Measurements from ENCODE around the gene BTBD8.
"Not testable (repeated sequence)": the region's sequence is repeated elsewhere in the genome, so short reads cannot be mapped to it uniquely, and the experiment has no call there.

Gene BTBD8

DNA sequence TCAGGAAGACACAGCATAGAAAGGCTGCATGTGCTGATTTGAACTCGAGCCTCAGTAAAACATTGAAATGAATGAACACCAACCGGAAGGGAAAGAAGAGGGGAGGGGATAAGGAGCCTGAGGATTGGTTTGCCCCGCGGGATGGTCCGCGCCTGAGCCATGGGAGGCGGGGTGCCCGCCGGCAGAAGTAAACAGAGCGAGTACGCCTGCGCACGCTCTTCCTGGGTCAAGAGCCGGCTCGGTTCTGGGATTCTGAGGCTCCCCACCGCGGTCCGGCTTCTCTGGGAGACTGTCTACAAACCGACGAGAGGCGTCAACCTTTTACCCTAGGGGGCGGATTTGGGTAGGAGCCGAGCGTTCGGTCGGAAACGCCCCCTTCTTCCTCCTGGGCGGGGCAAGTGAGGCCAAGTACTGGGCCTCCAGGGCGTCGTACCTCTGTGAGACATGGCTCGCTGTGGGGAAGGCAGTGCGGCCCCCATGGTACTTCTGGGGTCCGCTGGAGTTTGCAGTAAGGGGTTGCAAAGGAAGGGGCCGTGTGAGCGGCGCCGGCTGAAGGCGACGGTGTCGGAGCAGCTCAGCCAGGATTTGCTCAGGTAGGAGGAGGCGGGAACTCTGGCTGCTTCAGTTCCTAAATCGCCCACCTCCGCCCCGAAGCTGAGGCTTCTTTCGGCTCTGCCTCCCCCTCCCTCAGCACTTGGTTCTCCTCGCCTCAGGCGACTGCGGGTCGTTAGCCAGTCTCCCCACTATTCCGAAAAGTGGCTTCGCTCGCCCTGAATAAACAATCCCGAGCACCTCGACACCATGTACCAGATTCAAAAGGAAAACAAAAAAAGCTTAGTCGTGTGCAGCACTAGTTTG, at the start of gene BTBD8:
BTBD8 (plus strand) TSS at position 218 of the 858 bp plus-strand sequence; CDS start at position 445, 227 bp downstream.
- peak; percentile 62 to 65 for DNase-seq

DNA sequence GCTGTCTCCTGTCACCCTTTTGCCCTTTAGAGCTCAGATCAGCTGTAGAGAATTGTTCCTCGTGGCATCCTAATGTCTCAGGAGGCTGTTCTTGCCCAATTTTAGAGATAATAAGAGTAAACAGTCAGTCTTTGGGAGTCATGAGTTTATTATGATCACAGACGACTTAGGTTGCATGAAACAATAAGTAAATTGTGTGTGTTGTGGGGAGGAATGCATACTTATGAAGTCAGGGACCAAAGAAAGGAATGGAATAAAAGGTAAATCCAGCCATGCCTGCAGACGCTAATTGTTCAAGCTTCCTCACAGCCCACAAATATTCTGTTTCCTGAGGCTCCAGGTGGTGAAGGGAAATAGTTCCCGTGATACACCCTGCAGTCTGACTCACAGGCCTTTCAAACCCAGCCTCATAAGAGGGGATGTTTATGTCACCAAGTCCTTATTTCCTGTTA, 49.5 kb upstream of the BTBD8 start:
- peak in 1 of 2 donors; percentile 17 for DNase-seq

DNA sequence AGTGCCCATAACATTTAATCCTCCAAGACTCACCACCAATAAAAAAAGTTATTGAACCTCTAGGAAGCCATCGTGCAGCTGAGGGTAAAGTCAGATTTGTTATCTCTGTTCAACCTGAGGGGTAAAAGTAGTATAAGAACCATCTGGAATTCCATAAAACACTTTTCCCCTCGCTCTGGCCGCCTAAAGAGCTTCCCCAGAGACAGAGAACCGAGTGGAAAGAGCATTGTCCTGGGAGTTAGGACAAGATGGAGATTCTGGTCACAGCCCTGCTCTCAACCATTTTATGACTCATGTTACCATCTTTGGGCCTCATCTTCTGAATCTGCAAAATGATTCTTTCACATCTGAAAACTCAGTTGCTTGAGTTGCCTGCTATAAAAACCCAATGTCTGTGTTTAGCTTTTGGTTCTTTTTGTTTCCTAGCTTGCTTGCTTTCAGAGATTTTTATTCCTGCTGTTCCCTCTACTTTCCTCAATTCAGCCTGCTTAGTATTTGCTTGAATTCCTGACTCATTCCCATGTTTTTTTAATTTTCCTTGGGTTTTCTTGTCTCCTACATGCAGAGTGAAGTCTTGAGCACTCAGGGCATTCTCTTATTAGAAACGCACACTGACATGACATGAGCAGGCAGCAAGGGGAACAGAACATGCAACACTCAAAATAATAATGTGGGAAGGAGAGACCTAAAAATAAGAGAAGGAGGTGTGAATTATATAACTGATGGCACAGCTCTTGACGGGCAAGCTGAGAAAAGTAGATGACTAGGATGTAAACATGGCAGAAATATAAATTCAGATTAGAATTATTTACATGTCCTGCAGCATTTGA, 48.6 kb upstream of the BTBD8 start:
- no peak for DNase-seq

DNA sequence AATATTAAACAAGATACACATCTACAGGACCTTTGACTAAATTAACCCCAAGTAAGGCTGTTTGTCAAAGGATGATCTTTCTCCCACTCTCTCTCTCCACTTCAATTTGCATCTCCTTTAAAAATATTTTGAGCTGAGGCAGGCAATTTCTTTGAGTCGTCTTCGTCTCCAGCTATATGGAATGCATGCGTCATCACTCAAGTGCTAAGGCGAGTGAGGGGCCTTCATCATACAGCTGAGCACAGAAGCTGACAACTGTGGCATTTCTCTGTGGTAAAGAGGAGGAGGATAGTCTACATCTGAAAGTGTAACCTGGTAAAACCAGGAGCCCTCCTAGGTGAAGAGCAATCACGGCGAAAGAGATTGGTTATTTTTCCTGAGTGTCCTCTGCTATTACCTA, 42.7 kb upstream of the BTBD8 start:
- DNase-seq = no peak

DNA sequence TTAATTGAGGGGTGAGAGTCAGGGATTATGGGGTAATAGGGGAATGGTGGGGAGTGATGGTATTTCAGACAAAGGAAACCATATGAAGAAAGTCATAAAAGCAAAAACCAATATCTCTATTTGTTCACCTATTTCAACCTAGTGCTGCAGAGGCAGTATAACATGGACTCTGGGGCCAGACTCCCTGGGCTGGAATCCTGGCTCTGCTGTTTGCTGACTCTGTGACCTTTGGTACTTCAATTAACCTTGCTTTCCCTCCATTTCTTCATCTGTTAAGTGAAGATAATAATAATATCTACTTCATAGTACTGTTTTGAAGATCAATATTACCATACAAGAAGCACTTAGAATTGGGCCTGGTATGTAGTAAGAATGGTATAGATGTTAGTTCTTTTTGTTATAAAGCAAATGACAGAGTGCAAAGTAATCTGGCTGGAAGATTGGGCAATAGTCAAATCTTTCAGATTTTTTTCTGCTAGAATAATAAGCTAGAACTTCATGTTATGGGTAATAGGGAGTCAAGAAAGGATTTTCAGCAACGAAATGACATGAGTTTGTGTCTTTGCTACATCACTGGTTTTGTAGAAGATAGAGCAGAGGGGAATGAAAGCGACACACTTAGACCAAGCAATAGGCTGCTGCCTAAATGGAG, 41.3 kb upstream of the BTBD8 start:
- DNase-seq = no peak

DNA sequence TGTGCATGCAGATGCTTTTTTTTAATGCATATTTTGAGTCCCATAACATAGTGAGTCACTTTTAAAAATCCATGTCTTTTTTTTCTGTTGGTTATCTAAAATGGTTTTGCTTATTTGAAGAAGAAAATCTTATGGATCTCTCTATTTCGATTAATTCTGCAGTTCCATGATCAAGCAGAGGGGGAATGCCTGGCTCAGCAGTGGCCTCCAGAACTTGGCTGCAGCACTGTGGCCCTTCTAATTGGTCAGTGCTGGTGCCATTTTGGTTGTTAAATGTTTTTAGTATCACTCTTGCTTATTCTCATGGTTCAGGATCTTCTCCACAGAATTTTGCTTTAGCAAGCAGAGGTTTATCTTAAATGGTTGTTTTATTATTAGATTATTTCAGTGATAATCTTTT, 39.2 kb upstream of the BTBD8 start:
- no peak for DNase-seq

DNA sequence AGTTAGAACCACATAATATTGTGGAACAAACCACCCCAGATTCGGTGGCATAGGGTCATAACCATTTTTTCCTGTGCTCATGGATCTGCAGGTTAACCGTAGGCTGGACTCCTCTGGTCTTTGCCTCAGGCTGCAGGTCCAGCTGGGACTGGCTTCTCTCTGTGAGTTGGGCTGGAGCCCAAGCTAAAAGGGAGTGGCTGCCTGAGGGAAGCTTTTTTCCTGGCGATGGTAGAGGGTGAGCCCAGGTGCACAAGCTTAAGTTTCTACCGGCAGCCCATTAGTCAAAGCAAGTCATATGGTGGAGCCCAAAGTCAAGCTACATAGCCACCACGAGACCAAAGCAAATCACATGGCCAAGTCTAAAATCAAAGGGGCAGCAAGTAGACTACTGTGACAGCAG, 36.5 kb upstream of the BTBD8 start:
- DNase-seq = no peak

DNA sequence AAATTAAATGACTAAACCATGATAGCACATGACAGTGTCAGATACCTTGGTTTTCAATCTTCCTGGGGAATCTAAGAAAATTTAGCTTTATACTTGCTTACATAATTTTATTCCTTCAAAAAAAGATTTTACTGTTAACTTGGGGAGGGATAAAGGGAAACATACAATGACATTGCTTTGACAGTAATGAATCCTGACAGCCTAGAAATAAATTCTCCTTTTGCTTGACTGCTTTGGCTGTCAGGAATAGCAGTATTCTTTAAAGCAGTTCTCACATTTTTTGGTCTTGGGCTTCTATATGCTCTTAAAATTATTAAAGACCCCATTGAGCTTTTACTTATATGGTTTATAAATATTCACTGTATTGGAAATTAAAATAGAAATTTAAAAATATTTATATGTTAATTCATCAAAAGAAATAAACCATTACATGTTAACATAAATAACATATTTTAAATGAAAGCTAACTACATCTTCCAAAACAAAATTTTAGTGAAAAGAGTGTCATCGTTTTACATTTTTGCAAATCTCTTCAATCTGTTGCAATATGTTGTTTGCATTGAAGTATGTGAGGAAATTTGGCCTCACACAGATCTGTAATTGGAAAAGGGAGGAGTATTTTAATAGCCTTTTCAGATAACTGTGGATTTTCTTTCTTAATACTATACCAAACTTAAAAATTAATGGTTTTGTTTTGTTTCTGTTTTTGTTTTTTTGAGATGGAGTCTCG, 34.2 kb upstream of the BTBD8 start:
- DNase-seq = no peak

DNA sequence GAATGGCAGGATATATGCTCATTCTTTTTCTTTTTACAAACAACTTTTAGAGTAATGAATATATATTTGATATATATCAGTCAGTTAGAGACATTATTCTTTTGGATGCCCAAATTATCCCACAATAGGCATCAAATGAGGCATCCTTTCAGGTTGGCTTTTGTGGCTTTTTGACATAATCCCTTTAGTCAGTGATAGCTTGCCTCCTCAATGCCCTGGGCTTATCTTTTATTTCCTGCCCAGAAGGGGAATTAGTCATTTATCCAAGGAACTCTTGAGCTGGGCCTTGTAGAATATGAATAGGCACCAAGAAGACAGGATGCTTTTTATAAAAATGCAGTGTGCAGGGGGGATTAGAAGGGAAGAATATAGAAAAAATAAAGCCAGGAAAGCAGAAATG, 28.2 kb upstream of the BTBD8 start:
- DNase-seq = no peak

DNA sequence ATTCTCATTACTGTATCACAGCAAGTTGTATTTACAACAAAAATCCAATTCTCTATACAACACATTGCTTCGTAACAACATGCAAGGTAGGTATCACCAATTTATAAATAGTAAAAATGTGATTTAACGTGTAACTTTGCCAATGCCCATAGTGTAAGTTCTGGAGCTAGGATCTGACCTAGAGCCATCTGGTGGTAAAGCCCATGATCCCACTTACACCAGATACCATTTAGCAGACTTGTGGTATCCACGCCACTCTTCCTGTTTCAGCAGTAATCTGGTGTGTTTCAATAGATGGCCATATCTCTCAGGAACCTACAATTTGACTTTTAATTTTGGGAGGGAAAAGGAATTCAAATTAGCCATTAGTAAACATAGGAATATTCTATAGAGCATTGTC, 15.1 kb upstream of the BTBD8 start:
- DNase-seq = no peak

DNA sequence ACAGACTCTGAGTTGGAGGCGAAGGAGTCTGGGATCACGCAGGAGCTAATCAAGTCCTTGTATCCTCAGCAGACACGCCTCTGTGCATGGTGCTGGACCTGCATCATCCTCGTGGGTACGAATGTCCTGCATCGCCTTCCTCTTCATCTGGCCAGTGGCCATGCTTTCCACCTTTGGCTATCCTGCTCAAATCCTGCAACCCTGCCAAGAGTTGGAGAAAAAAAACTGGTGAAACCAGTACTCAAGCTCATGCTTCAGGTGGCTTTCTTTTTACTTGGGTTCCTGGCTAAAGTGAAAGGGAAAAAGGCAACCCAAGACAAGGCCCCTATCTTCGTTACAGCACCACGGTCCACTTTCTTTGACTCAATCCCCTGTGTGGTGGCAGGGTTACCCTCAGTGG, 13.8 kb upstream of the BTBD8 start:
- DNase-seq = no peak

DNA sequence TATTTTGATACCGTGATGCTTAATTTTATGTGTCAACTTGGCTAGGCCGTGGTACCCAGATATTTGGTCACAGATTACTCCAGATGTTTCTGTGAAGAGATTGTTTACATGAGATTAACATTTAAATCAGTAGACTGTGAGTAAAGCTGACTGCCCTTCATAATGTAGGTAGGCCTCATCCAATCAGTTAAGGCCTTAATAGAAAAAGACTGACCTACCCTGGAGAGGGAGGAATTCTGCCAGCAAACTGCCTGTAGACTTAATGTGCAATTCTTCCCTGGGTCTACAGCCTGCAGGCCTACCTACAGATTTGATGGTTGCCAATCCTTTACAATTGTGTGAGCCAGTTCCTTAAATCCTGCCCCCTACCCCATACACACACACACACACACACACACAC, 9.3 kb upstream of the BTBD8 start:
- no peak for DNase-seq

DNA sequence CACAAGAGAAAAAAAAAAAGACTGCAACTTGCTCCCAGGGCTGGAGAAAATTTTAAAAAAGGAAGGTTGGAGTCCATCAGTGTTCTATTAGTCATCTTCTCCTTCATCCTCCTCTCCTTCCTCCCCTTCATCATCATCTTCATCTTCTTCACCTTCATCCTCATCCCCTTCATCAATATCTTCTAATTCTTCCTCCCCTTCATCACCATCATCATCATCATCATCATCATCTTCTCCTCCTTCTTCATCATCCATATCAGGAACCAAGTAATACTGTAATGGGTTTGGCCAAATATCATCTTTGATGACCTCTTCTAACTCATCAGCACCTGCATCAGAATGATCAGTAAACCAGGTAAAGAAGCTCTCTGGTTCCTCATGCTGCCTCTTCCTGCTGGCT, 5.7 kb upstream of the BTBD8 start:
- DNase-seq = not testable (repeated sequence)

DNA sequence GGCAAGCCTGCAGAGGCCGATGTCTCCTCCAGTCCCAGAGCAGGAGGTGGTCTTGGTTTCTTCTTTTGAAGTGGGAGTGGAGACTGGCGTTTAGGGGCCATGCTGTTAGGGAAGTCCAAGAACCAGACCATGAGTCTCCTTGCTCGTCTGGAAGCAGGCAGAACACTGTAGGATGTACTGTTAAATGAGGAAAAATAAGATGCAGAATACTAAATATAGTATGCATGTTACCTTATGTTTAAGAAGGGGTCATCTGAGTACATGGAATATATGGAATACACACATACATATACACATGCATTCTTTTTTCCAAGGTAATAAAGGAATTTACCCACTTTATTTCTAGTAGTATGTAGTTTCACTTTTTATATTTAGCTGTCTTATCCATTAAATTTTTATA, 4.8 kb upstream of the BTBD8 start, which contains the start of gene SETSIP:
SETSIP (minus strand) TSS at position 101 of the 400 bp plus-strand sequence; CDS start at position 101, 0 bp downstream.
- DNase-seq = no peak

DNA sequence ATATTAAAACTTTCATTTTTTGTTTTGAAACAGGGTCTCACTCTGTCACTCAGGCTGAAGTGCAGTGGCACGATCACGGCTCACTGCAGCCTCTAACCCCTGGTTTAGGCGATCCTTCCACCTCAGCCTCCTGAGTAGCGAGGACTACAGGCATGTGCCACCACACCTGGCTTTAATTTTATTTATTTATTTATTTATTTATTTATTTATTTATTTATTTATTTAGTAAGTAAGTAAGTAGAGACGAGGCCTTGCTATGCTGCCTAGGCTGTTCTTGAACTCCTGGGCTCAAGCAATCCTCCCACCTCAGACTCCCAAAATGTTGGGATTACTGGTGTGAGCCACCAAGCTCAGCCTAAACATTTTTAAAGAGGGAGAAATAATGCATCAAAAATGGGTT, 3.8 kb upstream of the BTBD8 start:
- no peak for DNase-seq

DNA sequence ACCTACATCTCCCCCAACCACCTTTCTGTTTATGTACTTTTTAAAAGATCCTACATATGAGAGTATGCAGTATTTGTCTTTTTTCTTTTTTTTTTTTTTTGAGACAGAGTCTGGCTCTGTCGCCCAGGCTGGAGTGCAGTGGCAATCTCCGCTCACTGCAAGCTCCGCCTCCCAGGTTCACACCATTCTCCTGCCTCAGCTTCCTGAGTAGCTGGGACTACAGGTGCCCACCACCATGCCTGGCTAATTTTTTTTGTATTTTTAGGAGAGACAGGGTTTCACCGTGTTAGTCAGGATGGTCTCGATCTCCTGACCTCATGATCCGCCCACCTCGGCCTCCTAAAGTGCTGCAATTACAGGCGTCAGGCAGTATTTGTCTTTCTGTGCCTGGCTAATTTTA, 2.1 kb upstream of the BTBD8 start:
- DNase-seq = not testable (repeated sequence)

DNA sequence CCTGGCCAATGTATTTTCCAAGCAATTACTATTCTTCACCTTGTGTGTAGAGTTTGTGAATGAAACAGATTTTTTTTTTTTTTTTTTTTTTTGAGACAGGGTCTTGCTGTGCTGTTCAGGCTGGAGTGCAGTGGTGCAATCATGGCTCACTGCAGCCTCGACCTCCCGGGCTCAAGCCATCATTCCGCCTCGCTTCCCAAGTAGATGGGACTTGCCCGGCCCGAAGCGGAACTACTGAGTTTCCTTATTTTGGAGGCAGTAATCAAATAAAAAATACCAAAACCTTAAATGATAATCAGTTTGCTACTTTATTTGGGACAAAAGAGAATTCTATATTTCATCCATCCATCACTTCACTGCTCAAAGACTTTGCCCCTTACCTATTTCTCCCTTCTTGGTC, 704 bp upstream of the BTBD8 start:
- DNase-seq = no peak

DNA sequence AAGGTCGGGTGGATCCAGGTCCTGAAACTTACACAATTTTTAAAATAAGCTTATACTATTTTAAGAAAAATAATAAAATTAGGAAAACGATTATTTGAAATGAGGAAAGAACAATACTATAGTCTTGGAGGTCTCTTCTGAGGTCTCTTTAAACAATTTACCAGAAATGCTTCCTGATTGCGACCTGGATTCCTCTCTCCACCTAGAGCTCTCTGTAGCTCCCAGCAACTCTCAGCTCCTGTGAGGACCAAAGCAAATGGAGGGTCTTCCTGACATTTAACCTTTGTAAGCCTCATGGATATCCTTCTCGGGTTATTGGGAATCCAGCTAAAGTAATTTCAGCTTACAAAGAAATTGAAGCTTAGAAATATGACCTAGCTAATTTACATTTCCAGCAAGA, 886 bp downstream of the BTBD8 start:
- DNase-seq = no peak

DNA sequence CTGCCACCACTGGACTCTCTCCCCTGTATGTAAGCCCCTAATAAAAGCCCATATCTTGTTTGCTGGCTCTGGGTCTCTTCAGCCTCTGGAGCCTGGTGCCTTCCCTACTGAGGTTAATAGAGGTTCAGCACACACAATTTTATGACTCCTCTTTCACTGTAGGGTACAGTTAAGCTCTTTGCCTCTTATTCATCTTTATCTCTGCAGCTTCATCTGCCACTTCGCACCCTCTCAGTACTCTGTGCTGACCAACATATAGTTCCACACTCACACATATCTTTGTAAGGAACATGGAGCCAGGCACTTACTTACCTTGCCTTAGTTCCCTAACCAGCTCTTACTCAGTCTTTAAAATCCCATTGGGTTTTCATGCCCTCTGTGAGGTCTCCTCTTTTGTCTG, 4.5 kb downstream of the BTBD8 start:
- no peak for DNase-seq

DNA sequence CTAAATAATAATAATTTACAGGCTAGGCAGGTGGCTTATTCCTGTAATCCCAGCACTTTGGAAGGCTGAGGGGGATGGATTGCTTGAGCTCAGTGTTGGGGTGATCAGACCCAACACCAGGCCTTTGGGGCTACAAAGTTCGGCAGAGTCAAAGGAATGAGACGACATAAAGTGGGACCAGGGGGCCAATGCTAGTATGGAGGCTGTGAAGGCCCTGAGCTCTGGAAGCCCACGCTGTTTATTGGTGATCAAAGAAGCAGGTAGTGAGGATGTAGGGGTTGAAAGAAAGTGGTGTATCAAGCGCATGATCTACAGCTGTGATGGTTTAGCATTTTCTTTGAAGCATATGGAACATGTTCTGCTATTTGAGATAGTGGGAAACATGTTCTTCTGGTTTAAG, 5.6 kb downstream of the BTBD8 start:
- no peak for DNase-seq

DNA sequence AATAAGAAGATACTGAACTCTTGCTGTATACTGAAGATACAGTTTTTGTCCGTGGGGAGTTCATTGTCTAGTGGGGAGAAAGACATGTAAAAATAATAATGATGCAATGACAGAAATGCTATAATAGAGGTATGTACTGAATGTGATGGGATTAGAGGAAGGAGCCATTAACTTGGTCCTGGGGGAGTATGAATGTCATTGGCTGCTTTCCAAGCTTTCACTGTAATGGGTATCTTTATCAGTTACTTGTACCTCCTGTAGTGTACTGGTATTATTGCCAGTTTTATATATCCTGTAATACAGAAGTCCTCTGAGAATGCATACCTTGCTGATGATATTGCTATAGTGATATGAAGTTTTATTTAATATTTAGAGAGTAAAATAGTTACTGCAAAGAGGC, 7.4 kb downstream of the BTBD8 start:
- DNase-seq = no peak

DNA sequence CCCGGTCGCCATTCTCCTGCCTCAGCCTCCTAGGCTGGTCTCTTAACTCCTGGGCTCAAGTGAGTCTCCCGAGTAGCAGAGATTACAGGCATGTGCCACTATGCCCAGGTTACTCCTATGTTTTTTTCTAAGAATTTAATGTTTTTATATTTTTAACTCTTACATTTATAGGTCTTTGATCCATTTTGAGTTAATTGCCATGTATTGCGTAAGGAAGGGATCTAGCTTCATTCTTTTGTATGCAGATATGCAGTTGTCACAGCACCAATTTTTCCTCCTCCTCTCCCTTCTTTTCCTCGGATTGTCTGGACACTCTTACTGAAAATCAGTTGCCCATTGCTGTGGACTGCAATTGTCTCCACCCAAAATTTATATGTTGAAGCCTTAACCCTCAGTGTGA, 11.5 kb downstream of the BTBD8 start:
- no peak for DNase-seq

DNA sequence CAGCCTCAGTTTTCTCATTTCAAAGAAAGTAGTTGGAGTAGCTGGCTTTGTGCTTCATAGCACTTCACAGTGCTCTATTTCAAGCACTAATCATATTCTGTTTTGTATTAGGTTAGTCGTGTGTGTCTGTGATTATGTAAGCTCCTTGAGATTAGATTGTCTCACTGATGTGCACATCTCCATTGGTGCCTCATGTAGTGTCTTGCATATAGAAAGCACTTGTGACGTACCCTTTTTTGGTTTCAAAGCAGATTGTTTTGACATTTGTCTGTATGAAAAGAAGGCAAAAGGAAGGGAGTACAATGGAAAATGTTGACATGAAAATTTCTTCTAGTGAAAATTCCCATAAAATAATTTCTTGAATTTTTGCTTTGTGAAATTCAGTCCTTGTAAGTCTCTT, 13.9 kb downstream of the BTBD8 start:
- no peak for DNase-seq

All from bone marrow (tissue), 2 donors.